ENCODE measurements around the gene EXOSC7. TPM values are rescaled to one million over a fixed set of nuclear protein-coding genes. Genes with fewer than 3 reads are reported as not detected.

The EXOSC7 gene
- total RNA-seq, 1 donor from 2014 or later = 14.6 TPM

GRCh38 chr3:44992555-44993470 lies 16.8 kb downstream of the EXOSC7 start:
- DNase-seq (ENCODE audit: low spot score) = no peak
- ATAC-seq = no peak

- DNase-seq (ENCODE audit: low spot score) (no peak), ATAC-seq (no peak)
Measured at GRCh38 chr3:44993471-44994205, 17.6 kb downstream of the EXOSC7 start.

- DNase-seq (ENCODE audit: low spot score) (peak; percentile 68), ATAC-seq (peak; percentile 64)
Measured at GRCh38 chr3:44995142-44995770, 19.2 kb downstream of the EXOSC7 start.

GRCh38 chr3:44996556-44996969 lies 20.5 kb downstream of the EXOSC7 start:
- DNase-seq (ENCODE audit: low spot score) (peak; percentile 55), ATAC-seq (peak; percentile 84)

GRCh38 chr3:44999782-45000181 lies 23.7 kb downstream of the EXOSC7 start:
- DNase-seq (ENCODE audit: low spot score) = no peak
- ATAC-seq = no peak

- no peak for ATAC-seq
- no peak for DNase-seq (ENCODE audit: low spot score)
Measured at GRCh38 chr3:45000823-45001222, 24.8 kb downstream of the EXOSC7 start.

GRCh38 chr3:45001738-45002137 lies 25.7 kb downstream of the EXOSC7 start:
- DNase-seq (ENCODE audit: low spot score) = no peak
- ATAC-seq = no peak

GRCh38 chr3:45002139-45002660 lies 26.2 kb downstream of the EXOSC7 start:
- DNase-seq (ENCODE audit: low spot score) = no peak
- peak; percentile 83 for ATAC-seq

GRCh38 chr3:45002720-45003119 lies 26.7 kb downstream of the EXOSC7 start:
- ATAC-seq = peak; percentile 18
- DNase-seq (ENCODE audit: low spot score) = no peak

GRCh38 chr3:45003406-45003805 lies 27.4 kb downstream of the EXOSC7 start:
- no peak for DNase-seq (ENCODE audit: low spot score)
- ATAC-seq = no peak

GRCh38 chr3:45003859-45004258 lies 27.8 kb downstream of the EXOSC7 start:
- no peak for ATAC-seq
- DNase-seq (ENCODE audit: low spot score) = no peak

- ATAC-seq = no peak
- DNase-seq (ENCODE audit: low spot score) = no peak
Measured at GRCh38 chr3:45007091-45007490, 31.0 kb downstream of the EXOSC7 start.

- DNase-seq (ENCODE audit: low spot score) (no peak), ATAC-seq (no peak)
Measured at GRCh38 chr3:45008117-45008516, 32.1 kb downstream of the EXOSC7 start.

GRCh38 chr3:45009868-45010267 lies 33.8 kb downstream of the EXOSC7 start:
- no peak for DNase-seq (ENCODE audit: low spot score)
- ATAC-seq = no peak

GRCh38 chr3:45010811-45011333 lies 34.8 kb downstream of the EXOSC7 start:
- DNase-seq (ENCODE audit: low spot score) = no peak
- no peak for ATAC-seq

- ATAC-seq (peak; percentile 58), DNase-seq (ENCODE audit: low spot score) (no peak)
Measured at GRCh38 chr3:45011756-45012508, 35.9 kb downstream of the EXOSC7 start.

GRCh38 chr3:45012577-45012976 lies 36.5 kb downstream of the EXOSC7 start:
- no peak for ATAC-seq
- DNase-seq (ENCODE audit: low spot score) = no peak

GRCh38 chr3:45016916-45017315 lies 40.9 kb downstream of the EXOSC7 start:
- DNase-seq (ENCODE audit: low spot score) (no peak), ATAC-seq (no peak)

GRCh38 chr3:45017821-45018220 lies 41.8 kb downstream of the EXOSC7 start:
- ATAC-seq (no peak), DNase-seq (ENCODE audit: low spot score) (no peak)

- no peak for DNase-seq (ENCODE audit: low spot score)
- no peak for ATAC-seq
Measured at GRCh38 chr3:45020534-45020933, 44.5 kb downstream of the EXOSC7 start.

Data from left lobe of liver (tissue), 2 donors.